Caco-2 (cell line): ENCODE results near the gene LONP2. TPM values are rescaled to one million over a fixed set of nuclear protein-coding genes. Genes with fewer than 3 reads are reported as not detected.

Source experiments
- BruUV-seq: library from RNA; stranded (reverse); fragments of 400-500 nt; replicated peaks from 2 replicates; lab custom pipeline; 2021; lab: Mats Ljungman, UMichigan
- CTCF ChIA-PET: fragments of 300-600 bp; sonication (Branson Sonifier 250); formaldehyde crosslinking; loops from one replicate; lab custom pipeline; 2022; ENCODE audit warnings: antibody characterized with exemption; lab: Charles Lee
- POLR2A ChIA-PET: fragments of 300-600 bp; sonication (Branson Sonifier 250); formaldehyde crosslinking; loops from one replicate; lab custom pipeline; 2022; ENCODE audit warnings: antibody characterized with exemption; lab: Charles Lee
- DNase-seq, 2 experiments: peaks; one replicate each; pipeline versions ENCODE4 v3.0.0 to v3.0.0-alpha.2; 2020 to 2022
- H3K27me3 ChIP-seq: replicated peaks from 2 replicates; pipeline ENCODE4 v1.6.0; 2011; ENCODE audit warnings: low read length; ENCODE audit not compliant: control insufficient read depth, insufficient read depth
- H3K36me3 ChIP-seq: 2 replicates; pipeline ENCODE4 v1.5.1; 2011; ENCODE audit warnings: low read length; ENCODE audit not compliant: control insufficient read depth, insufficient read depth
- H3K4me1 ChIP-seq: fragments of 250-450 bp; sonication (Bioruptor Pico); 2 replicates; pipeline ENCODE4 v1.5.1; 2020; ENCODE audit warnings: mild to moderate bottlenecking
- H3K4me3 ChIP-seq: 2 replicates; pipeline ENCODE4 v1.5.1; 2011; ENCODE audit warnings: low read depth, mild to moderate bottlenecking, control low read depth, low read length
- H3K9me3 ChIP-seq: fragments of 250-450 bp; sonication (Bioruptor Pico); 2 replicates; pipeline ENCODE4 v1.5.1; 2020; ENCODE audit warnings: mild to moderate bottlenecking, moderate library complexity
- H3K27ac Mint-ChIP-seq: one replicate; pipeline ENCODE4 v1.8.0; 2022; ENCODE audit warnings: mixed read lengths; ENCODE audit not compliant: unreplicated experiment
- H3K27me3 Mint-ChIP-seq: one replicate; pipeline ENCODE4 v1.8.0; 2022; ENCODE audit warnings: mixed read lengths; ENCODE audit not compliant: insufficient read depth, unreplicated experiment
- H3K36me3 Mint-ChIP-seq: one replicate; pipeline ENCODE4 v1.8.0; 2022; ENCODE audit warnings: mild to moderate bottlenecking, mixed read lengths; ENCODE audit not compliant: insufficient read depth, unreplicated experiment
- H3K4me1 Mint-ChIP-seq: one replicate; pipeline ENCODE4 v1.8.0; 2022; ENCODE audit warnings: low read depth, mixed read lengths; ENCODE audit not compliant: unreplicated experiment
- H3K4me3 Mint-ChIP-seq: one replicate; pipeline ENCODE4 v1.8.0; 2022; ENCODE audit warnings: mild to moderate bottlenecking, moderate library complexity, mixed read lengths; ENCODE audit not compliant: unreplicated experiment
- H3K9me3 Mint-ChIP-seq: one replicate; pipeline ENCODE4 v1.8.0; 2022; ENCODE audit warnings: mixed read lengths; ENCODE audit not compliant: unreplicated experiment
- intact Hi-C: fragments of 100-400 bp; cut with micrococcal nuclease; formaldehyde crosslinking; loops from one replicate; pipeline ENCODE4 v1.10.0; 2022; ENCODE audit not compliant: unreplicated experiment
- total RNA-seq: library from RNA; stranded (reverse); gene quantifications from 2 replicates; pipeline ENCODE4 v1.2.3, GENCODE V29; 2022
- TF ChIP-seq, protein P1 (sequence below), 2 experiments: fragments of 200-600 bp in 1 of 2; IDR thresholded peaks; 1 replicate in 1 of 2; 2 replicates in 1 of 2; pipeline versions ENCODE4 v1.5.1 to v1.8.0; 2011 to 2022; ENCODE audit warnings: antibody characterized with exemption in 1 of 2, control low read depth in 1 of 2, inconsistent platforms in 1 of 2, low read depth in 1 of 2, low read length in 1 of 2, mild to moderate bottlenecking in 1 of 2, moderate library complexity in 1 of 2; ENCODE audit not compliant: insufficient read depth in 1 of 2, severe bottlenecking in 1 of 2, unreplicated experiment in 1 of 2

LONP2 gene
- total RNA-seq, 1 experiment from 2014 or later = 32.1 TPM

- H3K4me3 ChIP-seq = no peak overlapping the region
- intact Hi-C loops = no loop called here
- Mint-ChIP-seq H3K36me3 (peaks cover 12% of the 10 kb centered on the region), H3K4me1 (no peaks in the 10 kb centered on the region), H3K27ac (no peak overlapping the region), H3K9me3 (no peaks in the 10 kb centered on the region), H3K27me3 (no peaks in the 10 kb centered on the region), H3K4me3 (no peak overlapping the region)
- H3K4me1 ChIP-seq = no peaks in the 10 kb centered on the region
- no TSS peak for BruUV-seq
- no peaks in the 10 kb centered on the region for H3K27me3 ChIP-seq
- H3K9me3 ChIP-seq = no peaks in the 10 kb centered on the region
- no peak for DNase-seq
- POLR2A ChIA-PET = no interaction called here
- CTCF ChIA-PET = no interaction called here
- H3K36me3 ChIP-seq = peaks cover 2% of the 10 kb centered on the region; the same call in 1 of the 2 replicates
- TF ChIP-seq, protein P1, sequence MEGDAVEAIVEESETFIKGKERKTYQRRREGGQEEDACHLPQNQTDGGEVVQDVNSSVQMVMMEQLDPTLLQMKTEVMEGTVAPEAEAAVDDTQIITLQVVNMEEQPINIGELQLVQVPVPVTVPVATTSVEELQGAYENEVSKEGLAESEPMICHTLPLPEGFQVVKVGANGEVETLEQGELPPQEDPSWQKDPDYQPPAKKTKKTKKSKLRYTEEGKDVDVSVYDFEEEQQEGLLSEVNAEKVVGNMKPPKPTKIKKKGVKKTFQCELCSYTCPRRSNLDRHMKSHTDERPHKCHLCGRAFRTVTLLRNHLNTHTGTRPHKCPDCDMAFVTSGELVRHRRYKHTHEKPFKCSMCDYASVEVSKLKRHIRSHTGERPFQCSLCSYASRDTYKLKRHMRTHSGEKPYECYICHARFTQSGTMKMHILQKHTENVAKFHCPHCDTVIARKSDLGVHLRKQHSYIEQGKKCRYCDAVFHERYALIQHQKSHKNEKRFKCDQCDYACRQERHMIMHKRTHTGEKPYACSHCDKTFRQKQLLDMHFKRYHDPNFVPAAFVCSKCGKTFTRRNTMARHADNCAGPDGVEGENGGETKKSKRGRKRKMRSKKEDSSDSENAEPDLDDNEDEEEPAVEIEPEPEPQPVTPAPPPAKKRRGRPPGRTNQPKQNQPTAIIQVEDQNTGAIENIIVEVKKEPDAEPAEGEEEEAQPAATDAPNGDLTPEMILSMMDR (IDR thresholded peaks at IDR 0.05; ENCODE audit: insufficient read depth in 1 of 2, low read depth in 1 of 2, low read length in 1 of 2, severe bottlenecking in 1 of 2, unreplicated experiment in 1 of 2) = no peak
These were observed 7.9 kb downstream of the LONP2 start for GRCh38 chr16:48252013-48252412.

GRCh38 chr16:48256579-48257177 lies 12.6 kb downstream of the LONP2 start:
- H3K4me3 Mint-ChIP-seq = no peak overlapping the region
- H3K4me1 ChIP-seq = no peaks in the 10 kb centered on the region
- ChIA-PET POLR2A (no interaction called here), CTCF (no interaction called here)
- TF ChIP-seq, protein P1 (IDR thresholded peaks at IDR 0.05; ENCODE audit: insufficient read depth in 1 of 2, low read depth in 1 of 2, low read length in 1 of 2, severe bottlenecking in 1 of 2, unreplicated experiment in 1 of 2) = no peak
- no peak overlapping the region for H3K27ac Mint-ChIP-seq
- no TSS peak for BruUV-seq
- no peaks in the 10 kb centered on the region for H3K27me3 ChIP-seq
- no peaks in the 10 kb centered on the region for H3K27me3 Mint-ChIP-seq
- H3K4me1 Mint-ChIP-seq = no peaks in the 10 kb centered on the region
- intact Hi-C loops = no loop called here
- H3K4me3 ChIP-seq = no peak overlapping the region
- H3K9me3 ChIP-seq = no peaks in the 10 kb centered on the region
- H3K9me3 Mint-ChIP-seq = no peaks in the 10 kb centered on the region
- no peaks in the 10 kb centered on the region for H3K36me3 ChIP-seq
- no peak for DNase-seq
- H3K36me3 Mint-ChIP-seq = peaks cover 42% of the 10 kb centered on the region

- no peak overlapping the region for H3K4me3 Mint-ChIP-seq
- Histone ChIP-seq H3K36me3 (peaks cover 2% of the 10 kb centered on the region; the same call in 1 of the 2 replicates), H3K9me3 (no peaks in the 10 kb centered on the region), H3K27me3 (no peaks in the 10 kb centered on the region), H3K4me3 (no peak overlapping the region), H3K4me1 (no peaks in the 10 kb centered on the region)
- intact Hi-C loops = no loop called here
- BruUV-seq = no TSS peak
- ChIA-PET CTCF (no interaction called here), POLR2A (no interaction called here)
- DNase-seq = no peak
- TF ChIP-seq, protein P1 (IDR thresholded peaks at IDR 0.05; ENCODE audit: insufficient read depth in 1 of 2, low read depth in 1 of 2, low read length in 1 of 2, severe bottlenecking in 1 of 2, unreplicated experiment in 1 of 2) = no peak
- H3K36me3 Mint-ChIP-seq = peaks cover 56% of the 10 kb centered on the region
- no peak overlapping the region for H3K27ac Mint-ChIP-seq
- peaks cover 7% of the 10 kb centered on the region for H3K9me3 Mint-ChIP-seq
- H3K4me1 Mint-ChIP-seq = no peaks in the 10 kb centered on the region
- H3K27me3 Mint-ChIP-seq = no peaks in the 10 kb centered on the region
These were observed 17.5 kb downstream of the LONP2 start for GRCh38 chr16:48261569-48261968.
